ENCODE measurements around the gene SEMA5A.

The SEMA5A gene

DNA sequence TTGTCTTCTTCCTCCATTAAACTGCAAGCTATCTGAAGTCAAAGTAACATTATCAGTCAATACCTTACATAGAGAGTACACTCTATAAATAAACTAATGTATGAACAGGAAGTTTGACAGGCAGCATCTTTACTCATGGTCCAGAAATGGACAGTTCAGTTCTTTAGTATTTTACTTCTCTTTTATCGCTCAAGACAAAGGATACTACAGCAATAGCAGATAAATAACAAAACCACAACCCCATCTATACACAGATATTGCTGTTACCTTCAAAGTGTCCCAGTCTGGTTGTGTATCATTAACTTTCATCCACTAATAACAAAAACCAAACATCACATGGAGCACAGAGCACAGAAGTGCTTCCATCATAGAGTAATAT is 46.4 kb downstream of the SEMA5A start:
- H3K36me3 ChIP-seq (replicated peaks; ENCODE audit: insufficient read depth, low read length), result no peaks in the 10 kb centered on the region
- no peaks in the 10 kb centered on the region for H3K27me3 ChIP-seq (replicated peaks; ENCODE audit: insufficient read depth, low read length)
- no peak overlapping the region for H3K27ac ChIP-seq (ENCODE audit: low read length)
- H3K9ac ChIP-seq (ENCODE audit: low read length), result no peak overlapping the region
- no peak overlapping the region for H3K4me3 ChIP-seq (ENCODE audit: low read length)
- no peak overlapping the region for H2AFZ ChIP-seq (ENCODE audit: low read length)
- H3F3A ChIP-seq (ENCODE audit: insufficient read depth, low read length), result no peaks in the 10 kb centered on the region
- no peaks in the 10 kb centered on the region for H3K9me3 ChIP-seq (replicated peaks; ENCODE audit: insufficient read depth, low read length)
- no peak overlapping the region for H3K4me2 ChIP-seq (ENCODE audit: low read depth, low read length)
- H3K4me1 ChIP-seq (ENCODE audit: low read length), result no peaks in the 10 kb centered on the region; the same call in 1 of the 2 replicates
- no peak for DNase-seq
- no peaks in the 10 kb centered on the region for H4K20me1 ChIP-seq (ENCODE audit: insufficient read depth, low read length)
- TF ChIP-seq EZH2phosphoT487 (IDR thresholded peaks at IDR 0.05; ENCODE audit: low read length) (no peak), EZH2 (optimal IDR thresholded peaks at IDR 0.05; ENCODE audit: low read depth, low read length) (no peak)
- TF ChIP-seq, protein P1, sequence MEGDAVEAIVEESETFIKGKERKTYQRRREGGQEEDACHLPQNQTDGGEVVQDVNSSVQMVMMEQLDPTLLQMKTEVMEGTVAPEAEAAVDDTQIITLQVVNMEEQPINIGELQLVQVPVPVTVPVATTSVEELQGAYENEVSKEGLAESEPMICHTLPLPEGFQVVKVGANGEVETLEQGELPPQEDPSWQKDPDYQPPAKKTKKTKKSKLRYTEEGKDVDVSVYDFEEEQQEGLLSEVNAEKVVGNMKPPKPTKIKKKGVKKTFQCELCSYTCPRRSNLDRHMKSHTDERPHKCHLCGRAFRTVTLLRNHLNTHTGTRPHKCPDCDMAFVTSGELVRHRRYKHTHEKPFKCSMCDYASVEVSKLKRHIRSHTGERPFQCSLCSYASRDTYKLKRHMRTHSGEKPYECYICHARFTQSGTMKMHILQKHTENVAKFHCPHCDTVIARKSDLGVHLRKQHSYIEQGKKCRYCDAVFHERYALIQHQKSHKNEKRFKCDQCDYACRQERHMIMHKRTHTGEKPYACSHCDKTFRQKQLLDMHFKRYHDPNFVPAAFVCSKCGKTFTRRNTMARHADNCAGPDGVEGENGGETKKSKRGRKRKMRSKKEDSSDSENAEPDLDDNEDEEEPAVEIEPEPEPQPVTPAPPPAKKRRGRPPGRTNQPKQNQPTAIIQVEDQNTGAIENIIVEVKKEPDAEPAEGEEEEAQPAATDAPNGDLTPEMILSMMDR (IDR thresholded peaks at IDR 0.05; ENCODE audit: low read length), result no peak
- H3K9me2 ChIP-seq (replicated peaks; ENCODE audit: insufficient read depth, low read length), result no peaks in the 10 kb centered on the region
- H3K79me2 ChIP-seq (ENCODE audit: low read length), result no peaks in the 10 kb centered on the region

DNA sequence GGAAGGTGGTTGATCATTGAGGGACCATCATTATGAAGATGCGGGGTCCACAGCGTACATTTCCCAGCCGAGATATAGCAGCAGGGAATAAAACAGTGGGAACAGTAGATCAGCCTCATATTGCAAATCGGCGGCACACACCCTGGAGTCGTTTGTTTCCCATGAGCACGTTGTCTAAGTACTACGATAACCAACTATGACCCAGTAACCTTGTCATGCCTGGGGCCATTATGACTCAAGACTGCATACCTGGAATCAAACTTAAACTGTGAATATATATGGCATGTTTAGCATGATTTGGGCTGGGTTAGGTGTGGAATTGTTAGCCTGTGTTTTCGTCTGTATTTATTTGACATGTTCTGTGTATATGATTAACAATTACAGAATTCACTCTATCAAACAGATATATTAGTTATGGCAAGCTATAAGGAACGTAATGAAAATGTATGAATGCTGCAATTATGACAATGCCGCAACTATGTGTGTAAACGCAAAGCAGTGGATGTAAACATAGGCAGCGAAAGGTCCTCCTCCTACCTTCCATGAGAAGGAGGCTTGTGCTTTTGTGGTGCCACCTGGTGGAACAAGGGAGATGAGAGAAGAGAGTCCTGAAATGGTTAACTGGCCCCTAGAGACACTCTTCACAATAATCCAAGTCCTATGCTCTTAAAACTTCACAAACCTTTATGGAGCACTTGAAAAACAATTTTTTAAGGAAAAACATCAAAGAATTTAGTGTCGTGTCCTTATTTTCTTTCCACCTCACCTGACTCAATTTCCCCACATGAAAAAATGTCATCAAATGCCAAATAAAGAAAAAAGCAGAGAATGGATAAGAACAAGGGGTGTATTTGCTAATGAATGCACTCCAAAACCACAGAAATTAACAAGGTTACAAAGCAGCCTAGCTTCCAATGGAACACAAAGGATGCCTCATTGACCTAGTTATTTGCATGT is 47.1 kb downstream of the SEMA5A start:
- no peaks in the 10 kb centered on the region for H3K27me3 ChIP-seq (replicated peaks; ENCODE audit: insufficient read depth, low read length)

DNA sequence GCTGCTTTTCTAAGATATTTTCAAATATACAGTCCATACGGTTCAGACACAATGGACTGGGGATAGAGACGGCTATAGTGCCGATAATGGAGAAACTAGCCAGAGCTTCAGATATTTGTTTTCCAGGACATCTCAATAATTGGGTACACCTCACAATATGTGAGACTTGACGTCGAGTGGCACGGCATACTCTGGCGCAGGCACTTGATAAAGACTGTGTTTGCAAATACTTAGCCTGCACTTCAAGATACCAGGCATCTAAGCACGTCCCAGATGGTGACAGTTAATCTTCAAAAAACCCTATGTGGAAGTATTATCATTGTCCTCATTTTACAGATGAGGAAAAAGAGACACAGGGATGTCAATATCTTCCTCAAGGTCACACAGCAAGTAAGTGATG is 48.5 kb downstream of the SEMA5A start:
- Histone ChIP-seq H2AFZ (ENCODE audit: low read length) (no peak overlapping the region), H3K9me2 (replicated peaks; ENCODE audit: insufficient read depth, low read length) (no peaks in the 10 kb centered on the region), H3K79me2 (ENCODE audit: low read length) (no peaks in the 10 kb centered on the region), H3K9me3 (replicated peaks; ENCODE audit: insufficient read depth, low read length) (no peaks in the 10 kb centered on the region), H3K36me3 (replicated peaks; ENCODE audit: insufficient read depth, low read length) (no peaks in the 10 kb centered on the region), H3K4me2 (ENCODE audit: low read depth, low read length) (no peak overlapping the region), H3K4me1 (ENCODE audit: low read length) (no peaks in the 10 kb centered on the region; the same call in 1 of the 2 replicates), H3F3A (ENCODE audit: insufficient read depth, low read length) (no peaks in the 10 kb centered on the region), H4K20me1 (ENCODE audit: insufficient read depth, low read length) (no peaks in the 10 kb centered on the region), H3K27ac (ENCODE audit: low read length) (no peak overlapping the region), H3K4me3 (ENCODE audit: low read length) (no peak overlapping the region), H3K27me3 (replicated peaks; ENCODE audit: insufficient read depth, low read length) (no peaks in the 10 kb centered on the region), H3K9ac (ENCODE audit: low read length) (no peak overlapping the region)
- no peak for DNase-seq
- no peak for TF ChIP-seq EZH2phosphoT487 (IDR thresholded peaks at IDR 0.05; ENCODE audit: low read length)
- TF ChIP-seq, protein P1 (IDR thresholded peaks at IDR 0.05; ENCODE audit: low read length), result no peak
- no peak for TF ChIP-seq EZH2 (optimal IDR thresholded peaks at IDR 0.05; ENCODE audit: low read depth, low read length)

More for the DNA sequence above, 47.1 kb downstream of the SEMA5A start:
- Histone ChIP-seq H3K79me2 (ENCODE audit: low read length) (no peaks in the 10 kb centered on the region), H3K9ac (ENCODE audit: low read length) (no peak overlapping the region), H2AFZ (ENCODE audit: low read length) (no peak overlapping the region), H4K20me1 (ENCODE audit: insufficient read depth, low read length) (no peaks in the 10 kb centered on the region), H3K36me3 (replicated peaks; ENCODE audit: insufficient read depth, low read length) (no peaks in the 10 kb centered on the region), H3K4me3 (ENCODE audit: low read length) (no peak overlapping the region), H3K4me1 (ENCODE audit: low read length) (no peaks in the 10 kb centered on the region; the same call in 1 of the 2 replicates), H3K4me2 (ENCODE audit: low read depth, low read length) (no peak overlapping the region), H3K27ac (ENCODE audit: low read length) (no peak overlapping the region), H3F3A (ENCODE audit: insufficient read depth, low read length) (no peaks in the 10 kb centered on the region), H3K9me3 (replicated peaks; ENCODE audit: insufficient read depth, low read length) (no peaks in the 10 kb centered on the region), H3K9me2 (replicated peaks; ENCODE audit: insufficient read depth, low read length) (no peaks in the 10 kb centered on the region)
- DNase-seq, result peak; percentile 29
- TF ChIP-seq, protein P1 (IDR thresholded peaks at IDR 0.05; ENCODE audit: low read length), result peak; percentile 41
- TF ChIP-seq EZH2 (optimal IDR thresholded peaks at IDR 0.05; ENCODE audit: low read depth, low read length), result no peak

Data from MM.1S (cell line).